Activated CD8-positive, alpha-beta memory T cell treated with anti-CD3 and anti-CD28 coated beads, Interleukin-2, amount 50 U/mL, for 1 hour (primary cell): ENCODE measurements around the gene PML.
"Not testable (repeated sequence)": the region's sequence is repeated elsewhere in the genome, so short reads cannot be mapped to it uniquely, and the experiment has no call there.

Experiments used
- DNase-seq: peaks from one replicate; pipeline ENCODE4 v3.0.0-alpha.2; 2020; ENCODE audit errors: extremely low read depth

The PML gene

GRCh38 chr15:73957785-73958184, 36.7 kb upstream of the PML start:
- DNase-seq = no peak

GRCh38 chr15:73959012-73959581, 35.4 kb upstream of the PML start:
- DNase-seq = no peak

GRCh38 chr15:73959801-73960200, 34.7 kb upstream of the PML start:
- DNase-seq = no peak

GRCh38 chr15:73960472-73961070, 33.9 kb upstream of the PML start:
- not testable (repeated sequence) for DNase-seq

- DNase-seq = no peak
Measured at GRCh38 chr15:73962433-73962832, 32.1 kb upstream of the PML start.

GRCh38 chr15:73964736-73965093, 29.8 kb upstream of the PML start:
- DNase-seq = peak; percentile 54

- no peak for DNase-seq
Measured at GRCh38 chr15:73965094-73965757, 29.3 kb upstream of the PML start.

GRCh38 chr15:73965758-73966113, 28.8 kb upstream of the PML start:
- no peak for DNase-seq

- no peak for DNase-seq
Measured at GRCh38 chr15:73968461-73968860, 26.1 kb upstream of the PML start.

GRCh38 chr15:73969151-73969759, 25.3 kb upstream of the PML start:
- no peak for DNase-seq

- DNase-seq = peak; percentile 46
Measured at GRCh38 chr15:73972984-73973682, 21.4 kb upstream of the PML start.

- not testable (repeated sequence) for DNase-seq
Measured at GRCh38 chr15:73973683-73974200, 20.8 kb upstream of the PML start.

GRCh38 chr15:73975440-73976125, 18.9 kb upstream of the PML start:
- DNase-seq = not testable (repeated sequence)

GRCh38 chr15:73978896-73979295, 15.6 kb upstream of the PML start:
- no peak for DNase-seq

- DNase-seq = no peak
Measured at GRCh38 chr15:73979636-73980035, 14.9 kb upstream of the PML start.

- no peak for DNase-seq
Measured at GRCh38 chr15:73981761-73982221, 12.7 kb upstream of the PML start.

- DNase-seq = no peak
Measured at GRCh38 chr15:73982222-73982962, 12.1 kb upstream of the PML start.

- no peak for DNase-seq
Measured at GRCh38 chr15:73983211-73983727, 11.2 kb upstream of the PML start.

- DNase-seq = no peak
Measured at GRCh38 chr15:73983773-73984172, 10.7 kb upstream of the PML start.

- no peak for DNase-seq
Measured at GRCh38 chr15:73984208-73984979, 10.1 kb upstream of the PML start.
